Measurements from ENCODE around the gene TFDP1. TPM values are rescaled to one million over a fixed set of nuclear protein-coding genes. Genes with fewer than 3 reads are reported as not detected.

Gene TFDP1
- total RNA-seq, 1 donor from 2014 or later = 54.4 TPM

DNA sequence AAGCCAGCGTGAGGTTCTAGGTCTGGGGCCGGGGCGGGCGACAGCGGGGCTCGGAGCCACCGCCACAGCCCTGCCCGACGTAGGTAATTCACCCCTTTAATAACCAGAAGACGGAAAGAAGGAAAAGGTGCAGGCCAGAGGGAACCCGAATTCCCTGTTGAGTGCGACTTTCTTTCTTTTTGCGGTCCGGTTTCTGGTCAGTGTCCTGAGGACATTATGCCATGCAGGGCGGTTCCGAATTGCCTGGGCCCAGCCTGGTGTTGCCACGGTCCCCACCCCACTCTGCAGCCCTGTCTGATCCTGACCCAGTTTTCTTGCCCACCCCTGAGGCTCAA, 18.4 kb upstream of the TFDP1 start:
- TF ChIP-seq, protein P1, sequence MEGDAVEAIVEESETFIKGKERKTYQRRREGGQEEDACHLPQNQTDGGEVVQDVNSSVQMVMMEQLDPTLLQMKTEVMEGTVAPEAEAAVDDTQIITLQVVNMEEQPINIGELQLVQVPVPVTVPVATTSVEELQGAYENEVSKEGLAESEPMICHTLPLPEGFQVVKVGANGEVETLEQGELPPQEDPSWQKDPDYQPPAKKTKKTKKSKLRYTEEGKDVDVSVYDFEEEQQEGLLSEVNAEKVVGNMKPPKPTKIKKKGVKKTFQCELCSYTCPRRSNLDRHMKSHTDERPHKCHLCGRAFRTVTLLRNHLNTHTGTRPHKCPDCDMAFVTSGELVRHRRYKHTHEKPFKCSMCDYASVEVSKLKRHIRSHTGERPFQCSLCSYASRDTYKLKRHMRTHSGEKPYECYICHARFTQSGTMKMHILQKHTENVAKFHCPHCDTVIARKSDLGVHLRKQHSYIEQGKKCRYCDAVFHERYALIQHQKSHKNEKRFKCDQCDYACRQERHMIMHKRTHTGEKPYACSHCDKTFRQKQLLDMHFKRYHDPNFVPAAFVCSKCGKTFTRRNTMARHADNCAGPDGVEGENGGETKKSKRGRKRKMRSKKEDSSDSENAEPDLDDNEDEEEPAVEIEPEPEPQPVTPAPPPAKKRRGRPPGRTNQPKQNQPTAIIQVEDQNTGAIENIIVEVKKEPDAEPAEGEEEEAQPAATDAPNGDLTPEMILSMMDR (IDR thresholded peaks at IDR 0.05; ENCODE audit: insufficient read depth, low read length, poor library complexity, severe bottlenecking) = no peak
- H3K4me3 ChIP-seq (ENCODE audit: low read depth, low read length) = no peak overlapping the region
- no peak for DNase-seq (ENCODE audit: low read depth)
- peaks cover 7% of the 10 kb centered on the region for H3K27me3 ChIP-seq (ENCODE audit: control insufficient read depth, insufficient read depth, low read length)
- no peaks in the 10 kb centered on the region for H3K36me3 ChIP-seq (ENCODE audit: control insufficient read depth, insufficient read depth, low read length)

- TF ChIP-seq, protein P1 (IDR thresholded peaks at IDR 0.05; ENCODE audit: insufficient read depth, low read length, poor library complexity, severe bottlenecking) = no peak
Observed at GRCh38 chr13:113567681-113568080, 16.9 kb upstream of the TFDP1 start.

DNA sequence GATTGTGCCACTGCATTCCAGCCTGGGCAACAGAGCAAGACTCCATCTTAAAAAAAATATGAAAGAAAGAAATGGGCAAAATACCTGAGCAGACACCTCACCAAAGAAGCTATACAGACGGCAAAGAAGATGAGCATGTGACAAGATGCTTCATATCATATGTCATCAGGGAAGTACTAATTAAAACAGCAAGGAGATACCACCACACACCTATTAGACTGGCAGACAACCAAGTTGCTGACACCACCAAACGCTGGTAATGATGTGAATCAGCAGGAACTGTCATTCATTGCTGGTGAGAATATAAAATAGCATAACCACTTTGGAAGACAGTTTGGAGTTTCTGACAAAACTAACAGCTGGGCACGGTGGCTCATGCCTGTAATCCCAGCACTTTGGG, 11.5 kb upstream of the TFDP1 start:
- no peak for DNase-seq (ENCODE audit: low read depth)
- Histone ChIP-seq H3K4me3 (ENCODE audit: low read depth, low read length) (no peak overlapping the region), H3K27me3 (ENCODE audit: control insufficient read depth, insufficient read depth, low read length) (peaks cover 3% of the 10 kb centered on the region), H3K36me3 (ENCODE audit: control insufficient read depth, insufficient read depth, low read length) (no peaks in the 10 kb centered on the region)
- TF ChIP-seq, protein P1 (IDR thresholded peaks at IDR 0.05; ENCODE audit: insufficient read depth, low read length, poor library complexity, severe bottlenecking) = no peak

More at GRCh38 chr13:113567681-113568080, 16.9 kb upstream of the TFDP1 start:
- Histone ChIP-seq H3K4me3 (ENCODE audit: low read depth, low read length) (no peak overlapping the region), H3K36me3 (ENCODE audit: control insufficient read depth, insufficient read depth, low read length) (no peaks in the 10 kb centered on the region), H3K27me3 (ENCODE audit: control insufficient read depth, insufficient read depth, low read length) (peaks cover 7% of the 10 kb centered on the region)
- no peak for DNase-seq (ENCODE audit: low read depth)

GRCh38 chr13:113576597-113576996, 8.0 kb upstream of the TFDP1 start:
- no peak overlapping the region for H3K4me3 ChIP-seq (ENCODE audit: low read depth, low read length)
- DNase-seq (ENCODE audit: low read depth) = no peak
- H3K27me3 ChIP-seq (ENCODE audit: control insufficient read depth, insufficient read depth, low read length) = no peaks in the 10 kb centered on the region
- H3K36me3 ChIP-seq (ENCODE audit: control insufficient read depth, insufficient read depth, low read length) = no peaks in the 10 kb centered on the region
- TF ChIP-seq, protein P1 (IDR thresholded peaks at IDR 0.05; ENCODE audit: insufficient read depth, low read length, poor library complexity, severe bottlenecking) = no peak

GRCh38 chr13:113577881-113578435, 6.6 kb upstream of the TFDP1 start:
- Histone ChIP-seq H3K36me3 (ENCODE audit: control insufficient read depth, insufficient read depth, low read length) (no peaks in the 10 kb centered on the region), H3K27me3 (ENCODE audit: control insufficient read depth, insufficient read depth, low read length) (no peaks in the 10 kb centered on the region), H3K4me3 (ENCODE audit: low read depth, low read length) (no peak overlapping the region)
- no peak for DNase-seq (ENCODE audit: low read depth)
- TF ChIP-seq, protein P1 (IDR thresholded peaks at IDR 0.05; ENCODE audit: insufficient read depth, low read length, poor library complexity, severe bottlenecking) = no peak

DNA sequence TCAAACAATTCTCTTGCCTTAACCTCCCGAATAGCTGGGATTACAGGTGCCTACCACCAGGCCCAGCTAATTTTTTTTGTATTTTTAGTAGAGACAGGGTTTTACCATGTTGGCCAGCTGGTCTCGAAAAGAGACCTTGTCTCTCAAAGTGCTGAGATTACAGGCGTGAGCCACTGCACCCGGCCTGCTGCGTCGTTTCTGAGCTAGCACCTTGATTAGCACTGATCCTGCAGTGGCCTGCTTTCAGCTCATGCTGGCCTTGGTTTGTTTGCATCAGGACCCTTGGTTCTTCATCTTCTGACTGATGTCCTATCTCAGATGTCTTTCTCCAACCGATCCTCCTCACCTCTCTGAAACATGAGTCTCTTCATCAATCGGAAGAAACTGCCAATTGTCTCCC, 4.9 kb upstream of the TFDP1 start:
- no peaks in the 10 kb centered on the region for H3K27me3 ChIP-seq (ENCODE audit: control insufficient read depth, insufficient read depth, low read length)
- H3K36me3 ChIP-seq (ENCODE audit: control insufficient read depth, insufficient read depth, low read length) = no peaks in the 10 kb centered on the region
- H3K4me3 ChIP-seq (ENCODE audit: low read depth, low read length) = no peak overlapping the region
- DNase-seq (ENCODE audit: low read depth) = no peak
- TF ChIP-seq, protein P1 (IDR thresholded peaks at IDR 0.05; ENCODE audit: insufficient read depth, low read length, poor library complexity, severe bottlenecking) = no peak

Measured in kidney epithelial cell (primary cell).